Thyroid gland (tissue), 4 donors: ENCODE data around the gene VOPP1.

Experiments
- CTCF ChIP-seq, 6 experiments: fragments of 200-600 bp in 3 of 6; fragments of 450-650 bp in 3 of 6; sonication (generic) in 3 of 6; IDR thresholded peaks; one replicate each; pipeline ENCODE4 v1.5.1; 2016 to 2019; ENCODE audit warnings: antibody characterized with exemption in 6 of 6, mild to moderate bottlenecking in 2 of 6, inconsistent platforms in 1 of 6, moderate library complexity in 1 of 6
- POLR2A ChIP-seq, 2 donors: fragments of 450-650 bp; IDR thresholded peaks; one replicate each; pipeline ENCODE4 v1.6.1; 2017; ENCODE audit warnings: antibody characterized with exemption in 2 of 2, mild to moderate bottlenecking in 2 of 2, moderate library complexity in 1 of 2

DNA sequence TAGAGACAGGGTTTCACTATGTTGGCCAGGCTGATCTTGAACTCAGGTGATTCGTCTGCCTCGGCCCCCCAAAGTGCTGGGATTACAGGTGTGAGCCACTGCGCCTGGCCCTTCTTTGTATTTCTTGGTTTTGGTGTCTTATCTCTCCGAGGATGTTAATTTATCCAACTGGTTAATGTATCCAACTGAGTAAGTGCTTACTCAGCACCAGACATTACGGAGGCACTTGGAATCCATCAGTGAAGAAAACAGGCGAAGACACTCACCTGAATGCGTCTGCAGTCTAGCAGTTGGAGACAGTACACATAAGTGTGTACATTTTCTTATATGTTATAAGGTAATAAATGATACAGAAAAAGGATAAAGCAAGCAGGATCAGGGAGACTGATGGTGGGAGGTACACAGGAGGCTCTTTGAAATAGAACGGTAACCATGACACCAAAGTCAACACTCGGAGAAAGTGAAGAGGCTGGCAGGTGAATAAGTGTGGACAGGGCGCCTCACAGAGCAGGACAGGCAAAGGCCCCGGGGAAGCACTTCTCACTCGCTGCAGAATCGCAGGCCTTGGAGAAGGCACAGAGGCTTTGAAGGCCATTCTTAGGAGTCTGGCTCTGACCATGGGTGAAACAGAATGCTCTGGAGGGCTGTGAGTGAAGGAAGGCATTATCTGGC, 134.1 kb downstream of the VOPP1 start:
- TF ChIP-seq CTCF (IDR thresholded peaks at IDR 0.05) (no peak), POLR2A (IDR thresholded peaks at IDR 0.05) (no peak)
